ENCODE measurements around the gene FNBP1.
"Not testable (repeated sequence)": the region's sequence is repeated elsewhere in the genome, so short reads cannot be mapped to it uniquely, and the experiment has no call there.

Gene FNBP1

GRCh38 chr9:129938291-129938979 lies 104.6 kb downstream of the FNBP1 start:
- H3K79me1 ChIP-seq (ENCODE audit: low read depth, low read length) = no peaks in the 10 kb centered on the region
- H2BK12ac ChIP-seq (ENCODE audit: low read length) = no peak overlapping the region
- H3K27ac ChIP-seq (replicated peaks; ENCODE audit: low read length) = no peak overlapping the region
- H3K36me3 ChIP-seq (replicated peaks in 1 of 2; ENCODE audit: control insufficient read depth in 2 of 2, insufficient read depth in 2 of 2, low read length in 2 of 2) = no peaks in the 10 kb centered on the region
- H3K4me3 ChIP-seq (ENCODE audit: low read length in 2 of 2) = no peak overlapping the region
- H4K91ac ChIP-seq (ENCODE audit: low read depth, low read length, poor library complexity) = no peak overlapping the region
- no peak overlapping the region for H2AK5ac ChIP-seq (ENCODE audit: low read depth, low read length)
- H2AFZ ChIP-seq (ENCODE audit: low read length) = no peak overlapping the region
- H3K14ac ChIP-seq (ENCODE audit: low read length) = no peak overlapping the region
- no peak overlapping the region for H2BK5ac ChIP-seq (ENCODE audit: low read length)
- H2BK15ac ChIP-seq (ENCODE audit: low read length) = no peak overlapping the region
- no peak overlapping the region for H3K4me2 ChIP-seq (ENCODE audit: insufficient read depth, low read length, poor library complexity, severe bottlenecking)
- no peak overlapping the region for H2BK120ac ChIP-seq (ENCODE audit: low read depth, low read length)
- H3K4ac ChIP-seq (ENCODE audit: low read length) = no peak overlapping the region
- no peak overlapping the region for H4K8ac ChIP-seq (ENCODE audit: low read depth, low read length)
- H3K4me1 ChIP-seq (ENCODE audit: control insufficient read depth in 2 of 2, insufficient read depth in 1 of 2, low read depth in 1 of 2, low read length in 2 of 2) = peaks cover 2 to 10% of the 10 kb centered on the region in 2 donors
- no peak overlapping the region for H3K9ac ChIP-seq (ENCODE audit: low read depth, low read length, poor library complexity)
- H3K18ac ChIP-seq (ENCODE audit: low read length) = no peak overlapping the region
- H3K23ac ChIP-seq (ENCODE audit: low read depth, low read length, poor library complexity) = no peak overlapping the region
- WGBS, 2 donors (ENCODE audit: extremely low coverage in 2 of 2, insufficient read length in 2 of 2, insufficient replicate concordance in 1 of 2) = no CpG with 5 or more reads among the region's 2 CpGs
- no peak for DNase-seq (ENCODE audit: low spot score)
- H3K9me3 ChIP-seq (replicated peaks in 1 of 2; ENCODE audit: control insufficient read depth in 2 of 2, insufficient read depth in 1 of 2, low read depth in 1 of 2, low read length in 2 of 2) = peaks cover 6 to 10% of the 10 kb centered on the region in 2 donors
- H3K27me3 ChIP-seq (ENCODE audit: control insufficient read depth in 3 of 3, insufficient read depth in 3 of 3, low read depth in 1 of 3, low read length in 3 of 3) = no peaks in the 10 kb centered on the region

GRCh38 chr9:129937879-129938278 lies 105.1 kb downstream of the FNBP1 start:
- H3K27ac ChIP-seq (replicated peaks; ENCODE audit: low read length); H3K9ac ChIP-seq (ENCODE audit: low read depth, low read length, poor library complexity); H3K18ac ChIP-seq (ENCODE audit: low read length); H3K27me3 ChIP-seq (ENCODE audit: control insufficient read depth in 3 of 3, insufficient read depth in 3 of 3, low read depth in 1 of 3, low read length in 3 of 3); H4K91ac ChIP-seq (ENCODE audit: low read depth, low read length, poor library complexity); H2BK120ac ChIP-seq (ENCODE audit: low read depth, low read length); H3K4me2 ChIP-seq (ENCODE audit: insufficient read depth, low read length, poor library complexity, severe bottlenecking); H3K23ac ChIP-seq (ENCODE audit: low read depth, low read length, poor library complexity); H2BK12ac ChIP-seq (ENCODE audit: low read length); H2AFZ ChIP-seq (ENCODE audit: low read length); H2BK5ac ChIP-seq (ENCODE audit: low read length); DNase-seq (ENCODE audit: low spot score); H3K79me1 ChIP-seq (ENCODE audit: low read depth, low read length); H3K4ac ChIP-seq (ENCODE audit: low read length); H2AK5ac ChIP-seq (ENCODE audit: low read depth, low read length); H3K14ac ChIP-seq (ENCODE audit: low read length); H3K4me3 ChIP-seq (ENCODE audit: low read length in 2 of 2); H3K36me3 ChIP-seq (replicated peaks in 1 of 2; ENCODE audit: control insufficient read depth in 2 of 2, insufficient read depth in 2 of 2, low read length in 2 of 2); H2BK15ac ChIP-seq (ENCODE audit: low read length); H4K8ac ChIP-seq (ENCODE audit: low read depth, low read length): not testable (repeated sequence)
- Histone ChIP-seq H3K4me1 (ENCODE audit: control insufficient read depth in 2 of 2, insufficient read depth in 1 of 2, low read depth in 1 of 2, low read length in 2 of 2) (peaks cover 6 to 15% of the 10 kb centered on the region in 2 donors), H3K9me3 (replicated peaks in 1 of 2; ENCODE audit: control insufficient read depth in 2 of 2, insufficient read depth in 1 of 2, low read depth in 1 of 2, low read length in 2 of 2) (peaks cover 4 to 10% of the 10 kb centered on the region in 2 donors)
- no CpG with 5 or more reads among the region's 5 CpGs for WGBS, 2 donors (ENCODE audit: extremely low coverage in 2 of 2, insufficient read length in 2 of 2, insufficient replicate concordance in 1 of 2)

DNA sequence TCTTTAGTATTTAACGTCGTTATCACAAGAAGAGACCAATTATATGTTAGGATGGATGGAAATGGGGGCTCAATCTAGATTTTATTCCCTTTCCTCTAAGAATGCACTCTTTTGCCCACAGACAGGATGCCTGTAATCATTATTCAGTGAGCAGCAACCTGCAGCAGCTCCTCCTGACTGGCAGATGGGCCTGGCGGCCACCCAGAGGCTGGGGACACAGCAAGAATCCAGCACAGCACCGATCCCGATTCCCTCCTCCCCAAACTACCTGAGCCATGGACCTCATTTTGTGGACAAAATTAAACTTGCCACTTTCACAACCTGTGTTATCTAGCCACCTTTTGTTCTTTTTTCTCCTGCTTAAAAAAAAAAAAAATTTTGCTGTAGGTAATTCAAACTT lies 106.8 kb downstream of the FNBP1 start:
- Histone ChIP-seq H2BK12ac (ENCODE audit: low read length) (no peak overlapping the region), H2BK120ac (ENCODE audit: low read depth, low read length) (no peak overlapping the region), H3K9me3 (replicated peaks in 1 of 2; ENCODE audit: control insufficient read depth in 2 of 2, insufficient read depth in 1 of 2, low read depth in 1 of 2, low read length in 2 of 2) (no peaks in the 10 kb centered on the region), H3K36me3 (replicated peaks in 1 of 2; ENCODE audit: control insufficient read depth in 2 of 2, insufficient read depth in 2 of 2, low read length in 2 of 2) (no peaks in the 10 kb centered on the region), H2AK5ac (ENCODE audit: low read depth, low read length) (no peak overlapping the region), H4K91ac (ENCODE audit: low read depth, low read length, poor library complexity) (no peak overlapping the region), H3K4me2 (ENCODE audit: insufficient read depth, low read length, poor library complexity, severe bottlenecking) (no peak overlapping the region), H3K4me1 (ENCODE audit: control insufficient read depth in 2 of 2, insufficient read depth in 1 of 2, low read depth in 1 of 2, low read length in 2 of 2) (peaks cover 8 to 22% of the 10 kb centered on the region in 2 donors), H3K9ac (ENCODE audit: low read depth, low read length, poor library complexity) (no peak overlapping the region), H3K23ac (ENCODE audit: low read depth, low read length, poor library complexity) (no peak overlapping the region), H3K79me1 (ENCODE audit: low read depth, low read length) (no peaks in the 10 kb centered on the region), H3K4ac (ENCODE audit: low read length) (no peak overlapping the region), H3K27ac (replicated peaks; ENCODE audit: low read length) (no peak overlapping the region), H3K4me3 (ENCODE audit: low read length in 2 of 2) (no peak overlapping the region), H3K18ac (ENCODE audit: low read length) (no peak overlapping the region), H2BK15ac (ENCODE audit: low read length) (no peak overlapping the region), H3K14ac (ENCODE audit: low read length) (no peak overlapping the region), H3K27me3 (ENCODE audit: control insufficient read depth in 3 of 3, insufficient read depth in 3 of 3, low read depth in 1 of 3, low read length in 3 of 3) (no peaks in the 10 kb centered on the region), H4K8ac (ENCODE audit: low read depth, low read length) (no peak overlapping the region), H2AFZ (ENCODE audit: low read length) (no peak overlapping the region), H2BK5ac (ENCODE audit: low read length) (no peak overlapping the region)
- no peak for DNase-seq (ENCODE audit: low spot score)
- WGBS, 2 donors (ENCODE audit: extremely low coverage in 2 of 2, insufficient read length in 2 of 2, insufficient replicate concordance in 1 of 2) = no CpG with 5 or more reads among the region's 5 CpGs

GRCh38 chr9:129934780-129935179 lies 108.2 kb downstream of the FNBP1 start:
- no peak overlapping the region for H4K8ac ChIP-seq (ENCODE audit: low read depth, low read length)
- no peak overlapping the region for H4K91ac ChIP-seq (ENCODE audit: low read depth, low read length, poor library complexity)
- no peak overlapping the region for H3K23ac ChIP-seq (ENCODE audit: low read depth, low read length, poor library complexity)
- no peak overlapping the region for H2BK5ac ChIP-seq (ENCODE audit: low read length)
- H3K9ac ChIP-seq (ENCODE audit: low read depth, low read length, poor library complexity) = no peak overlapping the region
- no peak overlapping the region for H2AFZ ChIP-seq (ENCODE audit: low read length)
- no CpG with 5 or more reads among the region's 5 CpGs for WGBS, 2 donors (ENCODE audit: extremely low coverage in 2 of 2, insufficient read length in 2 of 2, insufficient replicate concordance in 1 of 2)
- H3K18ac ChIP-seq (ENCODE audit: low read length) = no peak overlapping the region
- peaks cover 8 to 22% of the 10 kb centered on the region in 2 donors for H3K4me1 ChIP-seq (ENCODE audit: control insufficient read depth in 2 of 2, insufficient read depth in 1 of 2, low read depth in 1 of 2, low read length in 2 of 2)
- DNase-seq (ENCODE audit: low spot score) = no peak
- no peak overlapping the region for H2BK12ac ChIP-seq (ENCODE audit: low read length)
- H3K27ac ChIP-seq (replicated peaks; ENCODE audit: low read length) = no peak overlapping the region
- no peak overlapping the region for H3K4ac ChIP-seq (ENCODE audit: low read length)
- H3K27me3 ChIP-seq (ENCODE audit: control insufficient read depth in 3 of 3, insufficient read depth in 3 of 3, low read depth in 1 of 3, low read length in 3 of 3) = no peaks in the 10 kb centered on the region
- no peak overlapping the region for H3K4me3 ChIP-seq (ENCODE audit: low read length in 2 of 2)
- no peak overlapping the region for H2BK120ac ChIP-seq (ENCODE audit: low read depth, low read length)
- H3K4me2 ChIP-seq (ENCODE audit: insufficient read depth, low read length, poor library complexity, severe bottlenecking) = no peak overlapping the region
- H2AK5ac ChIP-seq (ENCODE audit: low read depth, low read length) = no peak overlapping the region
- H3K36me3 ChIP-seq (replicated peaks in 1 of 2; ENCODE audit: control insufficient read depth in 2 of 2, insufficient read depth in 2 of 2, low read length in 2 of 2) = peaks cover 0 to under 1% of the 10 kb centered on the region in 2 donors
- H2BK15ac ChIP-seq (ENCODE audit: low read length) = no peak overlapping the region
- H3K14ac ChIP-seq (ENCODE audit: low read length) = no peak overlapping the region
- no peaks in the 10 kb centered on the region for H3K79me1 ChIP-seq (ENCODE audit: low read depth, low read length)
- no peaks in the 10 kb centered on the region for H3K9me3 ChIP-seq (replicated peaks in 1 of 2; ENCODE audit: control insufficient read depth in 2 of 2, insufficient read depth in 1 of 2, low read depth in 1 of 2, low read length in 2 of 2)
